GM12864 (cell line): ENCODE data around the gene OBSCN.

Source experiments
- DNase-seq: peaks from one replicate; pipeline ENCODE4 v3.0.0-alpha.2; 2011; ENCODE audit warnings: low read depth
- H3K4me3 ChIP-seq: 2 replicates; pipeline ENCODE4 v1.5.1; 2011; ENCODE audit warnings: mild to moderate bottlenecking, low read depth, low read length, control low read depth
- CTCF ChIP-seq: IDR thresholded peaks from 2 replicates; pipeline ENCODE4 v1.5.1; 2011; ENCODE audit warnings: low read depth, mild to moderate bottlenecking, moderate library complexity, low read length, control low read depth, inconsistent platforms; ENCODE audit errors: missing control alignments

OBSCN gene

GRCh38 chr1:228280106-228280901 lies 72.5 kb downstream of the OBSCN start:
- TF ChIP-seq CTCF = no peak
- DNase-seq = no peak
- H3K4me3 ChIP-seq = no peak overlapping the region

GRCh38 chr1:228280961-228281591 lies 73.2 kb downstream of the OBSCN start:
- DNase-seq = no peak
- no peak for TF ChIP-seq CTCF
- H3K4me3 ChIP-seq = no peak overlapping the region

- no peak for TF ChIP-seq CTCF
- H3K4me3 ChIP-seq = no peak overlapping the region
- DNase-seq = no peak
Measured at GRCh38 chr1:228281631-228282328, 73.9 kb downstream of the OBSCN start.

GRCh38 chr1:228282329-228283042 lies 74.6 kb downstream of the OBSCN start:
- DNase-seq = no peak
- TF ChIP-seq CTCF = no peak

GRCh38 chr1:228283043-228283371 lies 75.2 kb downstream of the OBSCN start:
- no peak for DNase-seq
- no peak for TF ChIP-seq CTCF
- H3K4me3 ChIP-seq = no peak overlapping the region

More at GRCh38 chr1:228282329-228283042, 74.6 kb downstream of the OBSCN start:
- no peak overlapping the region for H3K4me3 ChIP-seq

- TF ChIP-seq CTCF = no peak
- H3K4me3 ChIP-seq = no peak overlapping the region
- DNase-seq = no peak
Measured at GRCh38 chr1:228283476-228284147, 75.8 kb downstream of the OBSCN start.
